GM21717 (cell line): Measurements from ENCODE around the gene ABCF2.
A peak's percentile ranks its signal among the peaks of the same experiment; 100 is the strongest.

Experiments
- ATAC-seq: cut with Tn5 transposase; IDR thresholded peaks from one replicate; pipeline ENCODE4 v1.9.1; 2021; ENCODE audit warnings: mild to moderate bottlenecking, moderate library complexity; ENCODE audit not compliant: unreplicated experiment

The ABCF2 gene

DNA sequence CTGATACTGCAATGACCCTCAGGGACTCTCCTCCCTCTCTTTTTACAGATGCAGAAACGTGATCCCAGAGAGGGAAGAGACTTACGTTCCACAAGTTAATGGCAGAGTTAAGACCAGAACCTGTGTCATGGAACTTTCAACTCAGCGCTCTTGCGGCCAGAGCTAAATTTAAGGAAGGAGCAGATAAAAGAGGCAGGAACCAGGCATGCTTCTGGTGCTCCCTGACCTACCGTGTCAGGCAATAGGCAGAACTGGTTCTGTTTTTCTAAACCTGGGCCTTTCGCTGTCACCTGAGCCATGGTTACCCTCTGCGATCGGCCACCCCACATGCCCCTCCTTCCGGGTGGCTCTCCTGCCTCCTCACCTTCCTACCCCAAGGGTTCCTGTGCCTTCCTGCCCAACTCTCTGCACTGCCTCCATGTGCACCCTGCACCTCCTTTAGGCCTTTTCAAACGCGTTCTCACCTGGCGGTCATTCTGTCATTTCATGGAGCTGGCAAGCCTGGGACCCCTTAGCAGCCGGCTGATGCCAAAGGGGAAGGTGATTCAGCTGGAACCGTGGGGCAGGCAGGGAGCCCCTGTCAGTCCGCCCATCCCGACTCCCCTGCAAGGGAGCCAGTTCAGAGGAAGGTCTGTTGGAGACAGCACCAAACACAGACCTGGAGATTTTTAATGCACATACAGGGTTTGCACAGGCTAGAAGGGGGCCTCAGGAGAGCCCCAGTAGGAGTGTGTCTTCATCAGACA lies 51.8 kb downstream of the ABCF2 start:
- no peak for ATAC-seq

DNA sequence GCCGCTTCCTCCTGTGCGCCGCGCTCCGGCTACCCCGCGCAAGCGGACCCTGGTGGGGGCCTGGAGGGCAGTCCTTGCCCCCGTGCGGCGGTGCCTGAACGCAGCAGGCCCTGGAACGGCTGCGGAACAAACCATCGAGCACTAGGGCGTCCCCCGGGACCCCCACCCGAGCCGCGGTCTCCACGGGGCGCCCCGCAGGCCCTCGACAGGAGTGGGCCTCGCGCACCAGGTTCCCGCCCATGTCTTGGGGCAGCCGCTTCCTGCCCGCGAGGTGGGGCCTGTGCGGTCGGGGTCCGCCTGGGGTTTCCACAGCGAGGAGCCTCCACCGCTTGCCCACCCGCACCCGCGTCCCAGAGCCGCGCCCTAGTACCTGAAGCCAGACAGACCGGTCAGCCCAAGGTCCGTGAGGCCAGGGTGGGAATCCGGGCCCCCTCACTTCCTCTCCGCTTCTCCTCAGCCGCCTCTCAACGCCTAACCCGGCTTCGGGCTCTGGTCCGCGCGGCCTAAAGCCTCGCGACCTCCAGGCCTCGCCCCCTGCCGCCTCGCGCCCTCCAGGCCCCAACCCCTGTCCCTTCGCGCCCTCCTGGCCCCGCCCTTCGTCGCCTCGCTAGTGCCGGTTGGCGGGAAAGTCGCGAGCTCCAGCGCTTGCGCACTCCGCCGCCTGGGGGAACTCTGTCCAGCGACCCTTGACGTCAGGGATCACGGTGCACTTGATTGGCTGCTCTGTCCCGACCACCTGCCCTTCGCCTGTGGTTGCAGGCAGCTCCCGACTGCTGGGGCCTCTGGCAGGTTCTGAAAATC lies 52.6 kb downstream of the ABCF2 start:
- ATAC-seq: no peak

DNA sequence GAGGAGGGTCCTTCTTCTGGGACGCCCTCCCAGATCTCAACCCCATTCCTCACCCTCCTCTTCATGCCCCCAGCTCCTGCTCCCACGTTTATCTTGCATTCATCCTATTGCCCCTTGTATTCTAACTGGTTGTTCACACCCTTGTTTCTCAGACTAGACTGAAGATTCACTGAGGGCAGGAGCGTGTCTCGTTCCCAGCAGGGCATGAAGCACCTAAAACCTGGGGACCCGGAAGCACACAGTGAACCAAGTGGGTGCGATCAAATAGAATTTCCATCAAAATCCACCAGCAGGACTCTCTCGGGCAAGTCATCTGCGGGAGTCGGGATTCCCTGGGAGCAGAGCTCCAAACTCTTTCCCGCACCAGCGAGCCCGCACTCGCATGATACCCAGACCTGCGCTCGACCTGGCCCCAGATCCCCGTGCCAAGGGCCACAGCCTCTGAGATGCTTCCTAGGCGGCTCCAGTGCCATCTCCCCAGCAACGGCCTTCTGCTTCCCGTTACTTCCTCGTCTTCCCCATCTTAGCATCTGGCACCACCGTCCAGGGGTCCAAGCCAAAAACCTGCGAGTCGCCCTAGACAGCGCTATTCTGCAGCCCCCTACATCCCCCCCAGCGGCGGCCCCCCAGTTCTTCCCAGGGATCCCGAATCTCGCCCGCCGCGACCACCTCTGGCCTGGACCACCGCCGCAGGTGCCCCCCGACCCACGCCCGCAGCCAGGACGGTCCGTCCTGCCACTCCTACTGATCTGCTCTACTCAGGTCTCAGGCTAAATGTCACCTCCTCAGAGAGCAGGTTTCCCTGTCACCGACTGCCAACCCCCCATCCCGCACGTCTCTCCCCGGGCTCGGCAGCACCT lies 53.4 kb downstream of the ABCF2 start:
- no peak for ATAC-seq

DNA sequence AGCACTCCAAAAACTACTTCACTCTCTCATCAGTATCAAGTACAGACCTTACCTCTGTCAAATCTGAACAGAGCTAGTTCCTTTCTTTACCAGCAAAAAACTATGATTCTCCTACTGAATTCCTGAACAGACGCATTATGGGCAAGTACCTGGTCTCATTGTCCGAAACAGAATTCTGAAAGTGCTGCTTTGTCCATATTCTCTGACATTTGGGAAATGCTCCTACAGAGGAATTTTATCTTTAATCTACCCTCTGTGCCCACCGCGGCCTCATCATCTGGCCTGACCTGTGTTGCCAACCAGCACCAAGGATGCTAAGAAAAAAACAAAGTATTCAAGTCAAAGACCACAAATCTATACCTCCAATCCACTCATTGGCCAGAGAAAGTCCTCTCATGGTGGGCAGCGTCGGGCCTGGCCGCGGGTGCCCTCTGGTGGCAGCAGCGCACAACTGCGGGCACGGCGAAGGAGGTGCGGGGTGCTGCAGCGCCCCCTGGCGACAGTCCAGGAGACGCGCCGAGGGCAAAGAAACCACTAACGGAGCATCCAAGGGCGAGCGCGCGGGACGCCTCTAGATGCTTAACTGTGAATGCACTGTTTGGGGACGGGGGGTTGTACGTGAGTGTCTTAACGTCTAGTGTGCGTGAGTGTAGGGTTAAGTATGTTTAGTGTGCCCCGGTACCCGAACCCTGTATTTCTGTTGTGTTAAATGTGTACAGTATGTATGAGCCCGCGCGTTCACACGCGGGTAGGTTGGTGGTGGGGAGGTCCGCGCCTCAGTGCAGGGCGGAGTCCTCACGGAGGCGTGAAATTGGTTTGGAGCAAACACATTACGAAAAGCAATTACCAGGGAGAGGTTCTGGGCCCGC lies 54.5 kb downstream of the ABCF2 start:
- peak; percentile 74 for ATAC-seq

DNA sequence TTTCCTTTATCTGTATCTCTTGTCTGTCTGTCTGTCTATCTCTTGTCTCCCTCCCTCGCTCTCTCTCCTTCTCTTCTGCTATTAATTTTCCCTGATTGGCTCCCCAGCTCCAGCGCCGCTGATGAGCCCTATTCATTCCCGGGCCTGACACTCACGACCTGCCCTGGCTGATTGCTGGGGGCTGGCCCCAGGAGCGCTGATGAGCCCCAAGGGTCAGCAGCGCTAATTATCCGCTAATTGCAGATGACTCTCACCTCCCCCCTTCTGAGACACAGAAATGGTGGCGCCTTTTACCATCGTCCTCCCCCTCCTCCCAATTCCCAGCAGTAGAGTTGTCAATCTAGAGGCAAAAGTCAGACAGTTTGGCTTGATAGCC lies 58.2 kb downstream of the ABCF2 start:
- ATAC-seq: no peak

DNA sequence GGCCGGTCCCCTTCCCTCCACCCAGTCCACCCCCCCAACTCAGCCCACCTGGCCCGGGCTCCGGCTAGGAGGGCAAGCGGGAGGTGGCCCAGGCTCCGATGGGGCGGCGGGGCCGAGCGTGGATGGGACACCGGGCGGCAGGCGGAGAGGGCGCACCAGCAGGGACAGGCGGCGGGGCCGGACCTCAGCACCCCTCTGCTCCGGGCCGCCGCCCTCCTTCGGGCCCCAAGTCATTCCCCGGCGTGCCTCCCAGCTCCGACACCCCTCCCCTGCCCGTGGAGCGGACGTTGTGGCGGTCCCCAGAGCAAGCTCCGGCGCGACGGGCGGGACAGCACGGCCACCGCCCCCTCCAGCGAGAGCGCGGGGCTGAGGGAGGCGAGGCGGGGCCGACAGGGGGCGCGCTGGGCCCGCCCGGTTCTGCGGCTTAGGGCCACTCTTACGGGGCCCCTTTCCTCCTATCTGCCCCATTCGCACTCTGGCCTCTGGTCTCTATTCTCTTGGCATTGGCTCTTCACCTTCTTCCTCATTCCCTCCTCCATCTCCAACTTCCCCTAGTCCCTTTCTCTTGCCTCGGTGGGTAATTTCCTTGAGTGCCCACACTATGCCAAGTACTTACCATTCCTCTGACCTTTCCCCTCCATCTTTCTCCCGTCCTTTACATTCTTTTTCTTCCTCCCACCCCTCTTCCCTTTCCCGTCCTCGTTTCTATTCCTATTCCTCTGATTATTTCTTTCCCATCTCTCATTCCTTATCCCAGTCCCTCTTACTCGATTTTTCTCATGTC lies 58.8 kb downstream of the ABCF2 start:
- ATAC-seq: no peak

DNA sequence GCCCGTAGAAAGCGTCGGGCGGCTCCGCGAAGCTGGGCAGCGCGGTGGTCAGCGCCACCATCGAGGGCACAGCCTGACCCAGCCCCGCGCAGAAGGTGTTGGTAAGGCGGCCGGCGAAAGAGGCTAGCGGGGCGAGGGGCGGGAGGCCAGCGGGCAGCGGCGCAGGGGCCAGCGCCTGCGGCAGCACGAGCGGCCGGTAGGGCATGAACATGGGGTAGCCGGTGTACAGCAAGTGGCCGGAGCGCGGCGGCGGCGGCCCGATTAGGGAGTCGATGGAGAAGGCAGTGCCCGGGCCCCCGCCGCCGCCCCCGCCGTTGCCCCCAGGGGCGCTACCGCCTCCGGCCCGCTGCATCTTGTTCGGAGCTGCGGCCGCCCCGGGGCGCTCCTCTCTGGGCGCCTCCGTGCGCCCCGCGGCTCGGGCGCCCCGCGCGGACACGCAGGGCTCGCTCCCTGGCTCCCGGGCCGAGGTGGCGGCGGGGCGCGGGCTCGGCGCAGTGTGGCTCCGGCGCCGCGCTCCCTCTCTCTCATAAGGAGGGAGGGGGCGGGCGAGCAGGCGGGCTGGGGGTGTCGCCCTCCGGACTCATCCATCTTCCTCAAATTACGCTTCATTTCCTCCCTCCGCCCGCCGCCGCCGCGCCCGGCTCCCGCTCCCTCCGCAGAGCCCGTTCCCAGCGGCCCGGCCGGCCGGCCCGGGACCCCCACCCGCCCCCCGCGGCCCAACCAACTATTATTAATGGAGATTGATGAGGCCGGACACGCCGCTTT lies 59.6 kb downstream of the ABCF2 start, which contains the start of gene GBX1:
Gene GBX1 (minus strand): TSS at position 498 of the 765 bp plus-strand sequence. CDS start 146 bp downstream, at position 352.
- ATAC-seq: no peak

DNA sequence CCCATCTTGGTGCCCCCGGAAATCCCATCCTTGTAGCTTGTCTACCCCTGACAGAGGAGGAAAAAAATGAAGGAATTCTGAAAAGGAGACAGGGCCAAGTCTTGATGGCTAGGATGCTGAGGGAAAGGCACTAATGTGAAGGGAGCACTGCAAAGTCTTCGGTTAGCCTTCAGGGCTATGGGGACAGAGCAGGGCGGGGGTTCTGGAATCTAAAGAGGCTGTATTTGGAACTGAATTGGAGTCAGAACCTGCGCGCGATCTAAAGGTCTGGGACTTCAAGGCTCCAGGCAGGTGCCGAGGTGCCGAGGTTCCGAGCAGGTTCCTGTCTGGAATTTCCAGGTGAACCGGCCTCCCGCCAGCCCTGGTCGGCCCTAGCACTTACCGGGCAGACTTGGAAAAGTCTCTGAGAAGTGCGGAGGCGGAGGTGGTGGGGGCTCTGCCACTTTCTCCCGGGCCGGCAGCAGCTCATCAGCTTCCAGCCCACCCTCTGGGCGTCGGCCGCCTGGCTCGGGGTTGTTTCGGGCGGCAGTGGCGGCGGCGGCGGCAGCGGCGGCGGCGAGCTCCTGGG lies 60.3 kb downstream of the ABCF2 start:
- ATAC-seq: no peak
